ENCODE results near the gene TRIM34. TPM values are rescaled to one million over a fixed set of nuclear protein-coding genes. Genes with fewer than 3 reads are reported as not detected.
"Not testable (repeated sequence)": the region's sequence is repeated elsewhere in the genome, so short reads cannot be mapped to it uniquely, and the experiment has no call there.

Gene TRIM34
- total and polyA plus RNA-seq, 10 donors: 9.5 to 21.8 (median 15.2) TPM

- Histone ChIP-seq H3K4me1 (no peaks in the 10 kb centered on the region), H3K36me3 (peaks cover 0 to 39% (median 28%) of the 10 kb centered on the region in 6 donors), H3K9me3 (no peaks in the 10 kb centered on the region), H3K27ac (no peak overlapping the region), H3K4me3 (no peak overlapping the region), H3K27me3 (replicated peaks in 1 of 7) (no peaks in the 10 kb centered on the region)
- WGBS, 5 donors: 89 to 98% (median 94%) methylated on average over 3 of the region's 3 CpGs
- no peak for DNase-seq
- intact Hi-C loops (cut with DNase I; ENCODE audit: low total_unique reads): no loop called here
- no peak for TF ChIP-seq CTCF (IDR thresholded peaks at IDR 0.05 in 8 of 11, conservative IDR thresholded peaks at IDR 0.05 in 3 of 11)
- TF ChIP-seq POLR2AphosphoS5 (IDR thresholded peaks at IDR 0.05): no peak
Measured at GRCh38 chr11:5646139-5646538, 21.3 kb downstream of the TRIM34 start.

GRCh38 chr11:5655474-5655873 is 30.7 kb downstream of the TRIM34 start:
- intact Hi-C loops (cut with DNase I; ENCODE audit: low total_unique reads): no loop called here
- no peak overlapping the region for H3K27ac ChIP-seq
- no peak for TF ChIP-seq POLR2A (IDR thresholded peaks at IDR 0.05)
- TF ChIP-seq CTCF (IDR thresholded peaks at IDR 0.05 in 8 of 11, conservative IDR thresholded peaks at IDR 0.05 in 3 of 11): no peak
- no peak for TF ChIP-seq POLR2AphosphoS5 (IDR thresholded peaks at IDR 0.05)
- H3K4me1 ChIP-seq: no peaks in the 10 kb centered on the region
- 91 to 97% (median 96%) methylated on average over 4 of the region's 4 CpGs for WGBS, 5 donors
- H3K36me3 ChIP-seq: peaks cover 0 to 10% (median 0%) of the 10 kb centered on the region in 6 donors
- H3K9me3 ChIP-seq: peaks cover 0 to 19% (median 8%) of the 10 kb centered on the region in 8 donors
- H3K4me3 ChIP-seq: no peak overlapping the region
- no peak for DNase-seq
- H3K27me3 ChIP-seq (replicated peaks in 1 of 7): no peaks in the 10 kb centered on the region

- DNase-seq; intact Hi-C loops (cut with DNase I; ENCODE audit: low total_unique reads): not testable (repeated sequence)
- 93 to 100% (median 97%) methylated on average over 2 of the region's 2 CpGs for WGBS, 5 donors
Measured at GRCh38 chr11:5656956-5657355, 32.2 kb downstream of the TRIM34 start.

GRCh38 chr11:5658318-5658717 is 33.5 kb downstream of the TRIM34 start:
- no peak for DNase-seq
- Histone ChIP-seq H3K9me3 (peaks cover 0 to 12% (median 2%) of the 10 kb centered on the region in 8 donors), H3K27ac (no peak overlapping the region), H3K27me3 (replicated peaks in 1 of 7) (no peaks in the 10 kb centered on the region), H3K4me3 (no peak overlapping the region), H3K4me1 (no peaks in the 10 kb centered on the region), H3K36me3 (peaks cover 0 to 28% (median 4%) of the 10 kb centered on the region in 6 donors)
- intact Hi-C loops (cut with DNase I; ENCODE audit: low total_unique reads): no loop called here
- no peak for TF ChIP-seq POLR2A (IDR thresholded peaks at IDR 0.05)
- no peak for TF ChIP-seq CTCF (IDR thresholded peaks at IDR 0.05 in 8 of 11, conservative IDR thresholded peaks at IDR 0.05 in 3 of 11)
- no peak for TF ChIP-seq POLR2AphosphoS5 (IDR thresholded peaks at IDR 0.05)
- 93 to 99% (median 93%) methylated on average over 5 of the region's 5 CpGs for WGBS, 5 donors

More at GRCh38 chr11:5656956-5657355, 32.2 kb downstream of the TRIM34 start:
- H3K36me3 ChIP-seq: peaks cover 0 to 18% (median 0%) of the 10 kb centered on the region in 6 donors
- H3K9me3 ChIP-seq: peaks cover 0 to 19% (median 7%) of the 10 kb centered on the region in 8 donors
- not testable (repeated sequence) for H3K27me3 ChIP-seq (replicated peaks in 1 of 7); H3K4me3 ChIP-seq; H3K4me1 ChIP-seq; H3K27ac ChIP-seq

GRCh38 chr11:5663511-5663910 is 38.7 kb downstream of the TRIM34 start:
- Histone ChIP-seq H3K4me3 (no peak overlapping the region), H3K27ac (no peak overlapping the region), H3K36me3 (peaks cover 0 to 70% (median 47%) of the 10 kb centered on the region in 6 donors), H3K9me3 (peaks cover 0 to under 1% (median 0%) of the 10 kb centered on the region in 8 donors), H3K27me3 (replicated peaks in 1 of 7) (no peaks in the 10 kb centered on the region), H3K4me1 (no peaks in the 10 kb centered on the region)
- DNase-seq: no peak
- WGBS, 5 donors: 88 to 98% (median 94%) methylated on average over 2 of the region's 2 CpGs
- intact Hi-C loops (cut with DNase I; ENCODE audit: low total_unique reads): no loop called here
- TF ChIP-seq POLR2A (IDR thresholded peaks at IDR 0.05) (no peak), CTCF (IDR thresholded peaks at IDR 0.05 in 8 of 11, conservative IDR thresholded peaks at IDR 0.05 in 3 of 11) (no peak), POLR2AphosphoS5 (IDR thresholded peaks at IDR 0.05) (no peak)
